GM21528 (cell line): ENCODE data around the gene GALK1.
"Not testable (repeated sequence)": the region's sequence is repeated elsewhere in the genome, so short reads cannot be mapped to it uniquely, and the experiment has no call there.

Source experiments
- ATAC-seq: cut with Tn5 transposase; IDR thresholded peaks from one replicate; pipeline ENCODE4 v1.9.1; 2021; ENCODE audit warnings: mild to moderate bottlenecking, moderate library complexity; ENCODE audit not compliant: unreplicated experiment, low FRiP score

GALK1 gene

GRCh38 chr17:75764711-75765421, at the start of gene GALK1:
GALK1 (minus strand) TSS chr17:75765192; CDS start chr17:75765136, 56 bp downstream.
- ATAC-seq = peak; percentile 54

DNA sequence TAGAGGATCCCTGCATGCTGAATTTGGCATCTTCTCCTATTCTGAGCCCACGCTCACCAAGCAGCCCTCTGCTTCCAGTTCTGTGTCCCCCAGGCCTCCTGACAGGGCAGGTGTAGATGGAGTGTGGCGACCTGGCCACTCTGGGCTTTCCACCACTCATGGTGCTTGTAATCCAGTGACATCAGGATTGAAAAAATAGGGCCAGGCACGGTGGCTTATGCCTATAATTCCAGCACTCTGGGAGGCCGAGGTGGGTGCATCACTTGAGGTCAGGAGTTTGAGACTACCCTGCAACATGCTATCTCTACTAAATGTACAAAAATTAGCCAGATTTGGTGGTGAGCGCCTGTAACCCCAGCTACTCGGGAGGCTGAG, 49.0 kb upstream of the GALK1 start:
- no peak for ATAC-seq

DNA sequence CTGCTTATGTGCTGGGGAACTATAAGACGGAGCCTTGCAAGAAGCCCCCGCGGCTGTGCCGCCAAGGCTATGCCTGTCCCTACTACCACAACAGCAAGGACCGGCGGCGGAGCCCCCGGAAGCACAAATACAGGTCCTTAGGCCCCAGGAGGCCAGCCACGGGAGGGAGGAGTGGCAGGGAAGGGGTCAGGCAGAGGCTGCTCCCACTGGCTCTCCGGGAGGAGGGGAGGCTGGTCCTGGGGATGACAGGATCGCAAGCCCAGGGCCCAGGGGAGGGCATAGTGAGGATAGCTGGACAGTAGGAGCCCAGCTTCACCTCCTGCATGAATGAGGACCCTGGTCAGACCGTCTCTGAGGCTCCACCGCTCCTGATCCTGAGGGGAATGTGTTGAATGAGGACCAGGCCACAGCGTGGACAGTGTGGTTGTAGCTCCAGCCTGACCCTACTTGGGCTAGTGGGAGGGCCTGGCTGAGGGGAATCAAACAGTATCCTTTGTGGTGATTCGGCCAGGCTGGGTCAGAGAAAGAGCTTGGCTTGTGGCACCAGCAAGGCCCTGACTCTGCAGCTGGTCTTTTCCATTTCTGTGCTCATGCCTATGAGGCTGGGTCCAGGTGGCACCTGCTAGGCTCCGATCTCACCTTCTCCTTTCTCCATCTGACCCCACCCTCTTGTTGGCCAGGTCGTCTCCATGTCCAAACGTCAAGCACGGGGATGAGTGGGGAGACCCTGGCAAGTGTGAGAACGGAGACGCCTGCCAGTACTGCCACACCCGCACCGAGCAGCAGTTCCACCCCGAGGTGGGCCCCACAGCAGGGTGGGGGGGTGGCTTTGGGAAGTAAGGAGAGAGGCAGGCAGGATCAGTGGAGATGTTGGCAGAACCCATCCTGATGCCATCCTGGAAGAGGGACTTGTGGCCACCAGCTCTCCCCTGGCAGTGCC, 48.4 kb upstream of the GALK1 start:
- ATAC-seq = no peak

GRCh38 chr17:75812096-75813013, 47.4 kb upstream of the GALK1 start:
- ATAC-seq = no peak

- ATAC-seq = no peak
Observed at GRCh38 chr17:75811174-75811573, 46.2 kb upstream of the GALK1 start.

- ATAC-seq = not testable (repeated sequence)
Observed at GRCh38 chr17:75810756-75811155, 45.8 kb upstream of the GALK1 start.

DNA sequence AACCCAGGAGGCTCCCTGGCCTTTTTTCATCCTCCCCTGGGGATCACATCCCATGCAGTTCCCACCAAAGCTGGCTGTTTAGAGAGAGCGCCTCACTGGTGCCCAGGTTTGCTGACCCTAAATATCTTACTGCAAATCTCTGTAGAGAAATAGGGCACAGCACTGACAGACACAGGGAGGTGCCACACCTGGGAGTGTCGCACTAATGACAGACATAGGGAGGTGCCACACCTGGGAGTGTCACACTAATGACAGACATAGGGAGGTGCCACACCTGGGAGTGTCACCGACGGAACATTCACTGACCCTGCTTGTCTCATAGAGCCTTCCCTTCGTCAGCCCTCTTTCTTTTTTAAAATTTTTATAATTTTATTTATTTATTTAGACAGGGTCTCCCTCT, 45.2 kb upstream of the GALK1 start:
- no peak for ATAC-seq

DNA sequence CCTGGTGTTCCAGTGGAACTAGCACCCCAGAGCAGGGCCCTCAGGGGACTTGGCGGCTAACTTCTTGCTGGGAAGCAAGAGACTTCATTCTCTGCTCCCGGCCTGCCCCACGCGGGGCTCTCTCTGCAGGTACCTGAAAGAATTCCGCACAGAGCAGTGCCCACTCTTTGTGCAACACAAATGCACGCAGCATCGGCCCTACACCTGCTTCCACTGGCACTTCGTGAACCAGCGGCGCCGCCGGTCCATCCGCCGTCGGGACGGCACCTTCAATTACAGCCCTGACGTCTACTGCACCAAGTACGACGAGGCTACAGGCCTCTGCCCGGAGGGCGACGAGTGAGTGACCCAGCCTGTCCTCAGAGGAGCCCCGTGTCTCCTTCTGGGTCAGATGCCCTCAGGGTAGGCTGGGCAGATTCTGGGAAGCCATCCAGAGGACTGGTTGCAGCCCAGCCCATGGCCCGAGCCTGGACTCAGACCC, 44.7 kb upstream of the GALK1 start:
- no peak for ATAC-seq

- no peak for ATAC-seq
Observed at GRCh38 chr17:75808905-75809621, 44.1 kb upstream of the GALK1 start.

DNA sequence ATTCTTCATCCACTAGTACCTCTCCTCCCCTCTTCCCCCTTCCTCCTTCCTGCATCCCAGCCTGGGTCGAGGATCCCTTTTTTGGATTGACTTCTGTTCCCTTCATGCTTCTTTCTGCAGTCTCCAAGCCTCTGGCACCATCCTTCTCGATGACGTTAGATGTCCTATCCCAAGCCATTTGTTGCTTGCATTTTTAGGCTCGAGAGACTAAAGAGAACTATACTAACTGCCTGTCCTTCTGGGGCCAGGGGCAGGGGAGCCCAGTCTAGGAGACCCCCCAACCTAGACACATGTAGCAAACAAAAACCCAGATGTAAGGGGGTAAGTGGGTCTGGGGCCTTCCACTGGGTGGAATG, 43.5 kb upstream of the GALK1 start:
- ATAC-seq = no peak

DNA sequence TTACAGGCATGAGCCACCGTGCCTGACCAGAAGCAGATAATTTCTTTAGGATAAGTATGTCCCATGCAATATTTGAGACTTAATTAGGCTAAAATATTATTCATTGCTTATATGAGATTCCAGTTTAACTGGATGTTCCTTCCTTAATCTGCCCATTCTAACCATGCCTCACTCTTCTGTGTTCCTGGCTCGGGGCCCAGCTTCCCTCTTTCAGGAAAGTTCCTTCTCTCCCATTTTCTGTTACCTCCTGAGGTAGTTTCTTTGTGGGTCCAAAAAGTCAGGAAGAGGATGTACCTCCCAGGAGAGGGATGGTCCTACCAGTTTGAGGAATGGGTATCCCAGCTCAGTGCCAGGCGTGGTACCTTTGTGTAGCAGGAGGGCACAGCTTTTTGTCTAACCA, 42.9 kb upstream of the GALK1 start:
- ATAC-seq = no peak

GRCh38 chr17:75806822-75807500, 42.0 kb upstream of the GALK1 start:
- no peak for ATAC-seq

- no peak for ATAC-seq
Observed at GRCh38 chr17:75803883-75804282, 38.9 kb upstream of the GALK1 start.

GRCh38 chr17:75799402-75799801, 34.4 kb upstream of the GALK1 start:
- ATAC-seq = no peak

GRCh38 chr17:75795820-75796607, 31.0 kb upstream of the GALK1 start:
- ATAC-seq = no peak

- ATAC-seq = no peak
Observed at GRCh38 chr17:75793460-75793859, 28.5 kb upstream of the GALK1 start.

- no peak for ATAC-seq
Observed at GRCh38 chr17:75791254-75791653, 26.3 kb upstream of the GALK1 start.

GRCh38 chr17:75785016-75785890, 20.3 kb upstream of the GALK1 start:
- ATAC-seq = peak; percentile 51
